ENCODE data around the gene TEAD1. TPM values are rescaled to one million over a fixed set of nuclear protein-coding genes. Genes with fewer than 3 reads are reported as not detected.

The TEAD1 gene
- total RNA-seq, 1 donor from 2014 or later: 17.6 TPM

- no peak for TF ChIP-seq CTCF (IDR thresholded peaks at IDR 0.05; ENCODE audit: insufficient read depth, low read length, severe bottlenecking)
- FAIRE-seq (no peak), DNase-seq (ENCODE audit: low read depth) (no peak)
- H3K27me3 ChIP-seq (ENCODE audit: control insufficient read depth, insufficient read depth, low read length): no peaks in the 10 kb centered on the region
- no peak overlapping the region for H3K4me3 ChIP-seq (ENCODE audit: low read depth, low read length)
- peaks cover 2% of the 10 kb centered on the region for H3K36me3 ChIP-seq (ENCODE audit: control insufficient read depth, insufficient read depth, low read length)
Measured at GRCh38 chr11:12775955-12776354, 101.7 kb downstream of the TEAD1 start.

- DNase-seq (ENCODE audit: low read depth): no peak
Measured at GRCh38 chr11:12777208-12777874, 103.1 kb downstream of the TEAD1 start.

GRCh38 chr11:12778240-12778905 is 104.2 kb downstream of the TEAD1 start:
- TF ChIP-seq CTCF (IDR thresholded peaks at IDR 0.05; ENCODE audit: insufficient read depth, low read length, severe bottlenecking): no peak
- FAIRE-seq: no peak

More at GRCh38 chr11:12777208-12777874, 103.1 kb downstream of the TEAD1 start:
- FAIRE-seq: no peak
- H3K4me3 ChIP-seq (ENCODE audit: low read depth, low read length): no peak overlapping the region
- TF ChIP-seq CTCF (IDR thresholded peaks at IDR 0.05; ENCODE audit: insufficient read depth, low read length, severe bottlenecking): no peak
- H3K27me3 ChIP-seq (ENCODE audit: control insufficient read depth, insufficient read depth, low read length): no peaks in the 10 kb centered on the region
- H3K36me3 ChIP-seq (ENCODE audit: control insufficient read depth, insufficient read depth, low read length): peaks cover 2% of the 10 kb centered on the region

GRCh38 chr11:12783765-12784164 is 109.5 kb downstream of the TEAD1 start:
- TF ChIP-seq CTCF (IDR thresholded peaks at IDR 0.05; ENCODE audit: insufficient read depth, low read length, severe bottlenecking): no peak
- Histone ChIP-seq H3K4me3 (ENCODE audit: low read depth, low read length) (no peak overlapping the region), H3K36me3 (ENCODE audit: control insufficient read depth, insufficient read depth, low read length) (no peaks in the 10 kb centered on the region), H3K27me3 (ENCODE audit: control insufficient read depth, insufficient read depth, low read length) (no peaks in the 10 kb centered on the region)
- FAIRE-seq: no peak
- no peak for DNase-seq (ENCODE audit: low read depth)

More at GRCh38 chr11:12778240-12778905, 104.2 kb downstream of the TEAD1 start:
- H3K36me3 ChIP-seq (ENCODE audit: control insufficient read depth, insufficient read depth, low read length): no peaks in the 10 kb centered on the region
- no peak for DNase-seq (ENCODE audit: low read depth)
- H3K27me3 ChIP-seq (ENCODE audit: control insufficient read depth, insufficient read depth, low read length): no peaks in the 10 kb centered on the region
- no peak overlapping the region for H3K4me3 ChIP-seq (ENCODE audit: low read depth, low read length)

- Histone ChIP-seq H3K27me3 (ENCODE audit: control insufficient read depth, insufficient read depth, low read length) (no peaks in the 10 kb centered on the region), H3K36me3 (ENCODE audit: control insufficient read depth, insufficient read depth, low read length) (no peaks in the 10 kb centered on the region), H3K4me3 (ENCODE audit: low read depth, low read length) (no peak overlapping the region)
- no peak for FAIRE-seq
- no peak for DNase-seq (ENCODE audit: low read depth)
- TF ChIP-seq CTCF (IDR thresholded peaks at IDR 0.05; ENCODE audit: insufficient read depth, low read length, severe bottlenecking): no peak
Measured at GRCh38 chr11:12784445-12784844, 110.2 kb downstream of the TEAD1 start.

Measured in bronchial epithelial cell (primary cell).